ENCODE results near the gene ROBO3.

GRCh38 chr11:124872741-124873140, 7.5 kb downstream of the ROBO3 start:
- no peak for TF ChIP-seq POLR2A (IDR thresholded peaks at IDR 0.05)
- no peak for TF ChIP-seq CTCF (IDR thresholded peaks at IDR 0.05)
